GM23248 (cell line): Measurements from ENCODE around the gene LMNTD1.

Experiments used
- EZH2 ChIP-seq: fragments of 200-600 bp; sonication (generic); IDR thresholded peaks from 2 replicates; pipeline ENCODE4 v1.6.1; 2018; ENCODE audit warnings: antibody characterized with exemption, mild to moderate bottlenecking; ENCODE audit not compliant: insufficient read depth, poor library complexity, severe bottlenecking
- EZH2phosphoT487 ChIP-seq: fragments of 200-600 bp; sonication (generic); IDR thresholded peaks from 2 replicates; pipeline ENCODE4 v1.6.1; 2018; ENCODE audit warnings: antibody characterized with exemption, moderate library complexity, mild to moderate bottlenecking, low read depth; ENCODE audit not compliant: insufficient read depth

DNA sequence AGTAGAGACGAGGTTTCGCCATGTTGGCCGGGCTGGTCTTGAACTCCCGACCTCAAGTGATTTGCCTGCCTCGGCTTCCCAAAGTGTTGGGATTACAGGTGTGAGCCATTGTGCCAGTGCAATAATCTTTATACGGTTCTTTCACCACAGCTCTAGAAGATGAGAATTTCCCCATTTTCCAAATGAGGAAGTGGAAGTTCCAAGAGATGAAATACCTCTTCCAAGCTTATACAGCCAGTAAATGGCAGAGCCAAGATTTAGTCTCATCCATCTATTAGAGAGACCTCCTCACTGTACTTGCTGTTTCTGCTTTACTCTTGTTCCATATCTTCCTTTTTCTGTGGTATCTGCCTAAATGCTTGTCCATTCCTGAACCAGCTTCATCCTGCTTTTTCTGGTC, 3.1 kb upstream of the LMNTD1 start:
- TF ChIP-seq EZH2phosphoT487 (no peak), EZH2 (no peak)
